Lower leg skin (tissue), 4 donors: ENCODE data around the gene COX6A2. TPM values are rescaled to one million over a fixed set of nuclear protein-coding genes. Genes with fewer than 3 reads are reported as not detected.
"Not testable (repeated sequence)": the region's sequence is repeated elsewhere in the genome, so short reads cannot be mapped to it uniquely, and the experiment has no call there.

ENCODE experiments used
- DNase-seq, 2 donors: peaks; one replicate each; pipeline ENCODE4 v3.0.0-alpha.2; 2019; ENCODE audit warnings: low spot score in 2 of 2
- H3K4me3 ChIP-seq: fragments of 200-600 bp; sonication (generic); 2 replicates; pipeline ENCODE4 v1.5.1; 2017; ENCODE audit warnings: mild to moderate bottlenecking, low read depth; ENCODE audit not compliant: poor library complexity, severe bottlenecking
- POLR2A ChIP-seq, 2 donors: fragments of 450-650 bp; IDR thresholded peaks; one replicate each; pipeline ENCODE4 v1.6.1; 2016 to 2017; ENCODE audit warnings: antibody characterized with exemption in 2 of 2, mild to moderate bottlenecking in 1 of 2, moderate library complexity in 1 of 2
- WGBS, 2 donors: methylation state at CpG; one replicate each; pipeline ENCODE4 v1.1.5; 2018; 5-methylcytosine and 5-hydroxymethylcytosine counted together
- intact Hi-C: fragments of 100-400 bp; cut with DNase I; formaldehyde crosslinking; loops from one replicate; pipeline ENCODE4 v1.15.0; 2023; ENCODE audit warnings: low total_unique reads
- total RNA-seq, 4 donors: library from RNA; depleted of rRNA; stranded (reverse); fragments of >200 nt; gene quantifications; one replicate each; pipeline ENCODE4 v1.1.0, GENCODE V29; 2016
- TF ChIP-seq, protein P1 (sequence below), 3 donors: fragments of 450-650 bp; IDR thresholded peaks; one replicate each; pipeline ENCODE4 v1.5.1; 2016; ENCODE audit warnings: antibody characterized with exemption in 3 of 3, mild to moderate bottlenecking in 3 of 3, moderate library complexity in 2 of 3

Gene COX6A2
- total RNA-seq, 4 donors from 2014 or later, result not detected

DNA sequence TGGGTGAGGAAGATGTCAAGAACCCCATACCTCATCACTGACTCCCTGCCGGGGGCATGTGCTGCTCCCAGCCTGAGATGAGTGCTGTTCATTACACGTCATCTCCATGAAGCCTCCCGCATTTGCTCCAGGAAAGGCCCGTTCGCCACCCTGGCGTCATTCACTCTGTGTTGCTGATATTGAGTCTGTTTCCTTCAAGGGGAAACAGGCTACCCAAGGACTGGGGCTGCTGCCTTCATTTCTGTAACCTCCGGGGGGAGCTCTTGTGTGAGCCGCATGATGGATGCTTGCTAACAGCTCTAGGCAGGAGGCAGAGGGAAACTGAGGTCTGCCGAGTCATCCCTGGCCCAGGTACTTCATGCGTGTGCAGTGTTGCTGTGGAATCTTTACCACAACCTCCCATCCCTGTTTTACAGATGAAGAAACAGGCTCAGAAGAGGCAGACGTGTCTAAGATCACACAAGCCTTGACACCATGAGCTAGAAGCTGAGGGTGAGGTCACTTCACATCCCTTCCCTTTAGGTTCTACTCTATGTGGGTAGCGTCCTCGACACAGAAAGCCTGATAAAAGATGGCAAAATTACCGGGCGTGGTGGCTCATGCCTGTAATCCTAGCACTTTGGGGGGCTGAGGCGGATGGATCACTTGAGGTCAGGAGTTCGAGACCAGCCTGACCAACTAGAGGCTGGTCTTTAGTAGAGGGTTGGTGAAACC, 27.6 kb upstream of the COX6A2 start:
- no peak for DNase-seq
- 65 to 74% methylated on average over 17 of the region's 17 CpGs for WGBS, 2 donors
- intact Hi-C loops, result no loop called here
- TF ChIP-seq, protein P1, sequence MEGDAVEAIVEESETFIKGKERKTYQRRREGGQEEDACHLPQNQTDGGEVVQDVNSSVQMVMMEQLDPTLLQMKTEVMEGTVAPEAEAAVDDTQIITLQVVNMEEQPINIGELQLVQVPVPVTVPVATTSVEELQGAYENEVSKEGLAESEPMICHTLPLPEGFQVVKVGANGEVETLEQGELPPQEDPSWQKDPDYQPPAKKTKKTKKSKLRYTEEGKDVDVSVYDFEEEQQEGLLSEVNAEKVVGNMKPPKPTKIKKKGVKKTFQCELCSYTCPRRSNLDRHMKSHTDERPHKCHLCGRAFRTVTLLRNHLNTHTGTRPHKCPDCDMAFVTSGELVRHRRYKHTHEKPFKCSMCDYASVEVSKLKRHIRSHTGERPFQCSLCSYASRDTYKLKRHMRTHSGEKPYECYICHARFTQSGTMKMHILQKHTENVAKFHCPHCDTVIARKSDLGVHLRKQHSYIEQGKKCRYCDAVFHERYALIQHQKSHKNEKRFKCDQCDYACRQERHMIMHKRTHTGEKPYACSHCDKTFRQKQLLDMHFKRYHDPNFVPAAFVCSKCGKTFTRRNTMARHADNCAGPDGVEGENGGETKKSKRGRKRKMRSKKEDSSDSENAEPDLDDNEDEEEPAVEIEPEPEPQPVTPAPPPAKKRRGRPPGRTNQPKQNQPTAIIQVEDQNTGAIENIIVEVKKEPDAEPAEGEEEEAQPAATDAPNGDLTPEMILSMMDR (IDR thresholded peaks at IDR 0.05), result no peak
- TF ChIP-seq POLR2A (IDR thresholded peaks at IDR 0.05), result no peak
- no peak overlapping the region for H3K4me3 ChIP-seq

DNA sequence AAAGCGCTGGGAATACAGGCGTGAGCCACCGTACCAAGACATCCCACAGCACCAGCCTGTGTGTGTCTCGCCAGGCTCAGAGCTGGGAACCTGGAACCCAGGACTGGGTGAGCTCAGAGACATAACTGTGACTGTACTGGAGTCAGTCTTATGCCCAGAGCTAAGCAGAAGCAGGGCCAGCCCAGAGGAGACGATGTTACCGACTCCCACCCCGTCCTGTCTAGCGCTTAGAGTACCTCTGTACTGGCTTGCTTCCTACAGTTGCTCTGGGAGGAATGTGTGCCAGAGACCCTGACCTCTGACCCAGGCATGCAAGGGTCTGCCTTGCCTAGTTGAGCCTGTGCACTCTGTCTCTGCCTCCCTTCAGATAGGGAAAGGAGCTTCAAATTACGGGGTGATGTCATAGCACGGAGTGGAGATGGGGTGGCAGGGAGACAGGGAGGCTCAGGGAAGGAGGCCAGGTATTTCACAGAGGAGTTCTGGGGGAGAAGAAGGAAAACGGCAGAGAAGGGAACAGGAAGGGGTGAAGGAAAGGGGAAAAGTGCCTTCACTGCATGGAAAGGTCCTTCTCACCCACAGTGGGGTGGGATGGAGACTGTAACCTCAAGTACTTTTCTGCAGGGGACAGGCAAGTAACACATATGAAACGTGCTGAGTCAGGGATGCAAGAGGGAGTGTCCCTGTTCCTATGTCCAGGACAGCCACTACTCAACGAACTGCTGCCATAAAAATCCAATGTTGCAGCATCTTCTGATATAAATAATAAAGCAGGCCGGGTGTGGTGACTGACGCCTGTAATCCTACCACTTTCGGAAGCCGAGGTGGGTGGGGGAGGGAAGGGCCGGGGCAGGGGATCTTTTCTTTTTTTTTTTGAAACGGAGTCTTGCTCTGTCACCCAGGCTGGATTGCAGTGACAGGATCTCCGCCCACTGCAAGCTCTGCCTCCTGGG, 25.4 kb upstream of the COX6A2 start:
- no peak overlapping the region for H3K4me3 ChIP-seq
- intact Hi-C loops, result no loop called here
- WGBS, 2 donors, result 23 to 29% methylated on average over 20 of the region's 20 CpGs
- peak; percentile 80 to 88 for DNase-seq
- TF ChIP-seq, protein P1 (IDR thresholded peaks at IDR 0.05), result no peak
- TF ChIP-seq POLR2A (IDR thresholded peaks at IDR 0.05), result no peak

DNA sequence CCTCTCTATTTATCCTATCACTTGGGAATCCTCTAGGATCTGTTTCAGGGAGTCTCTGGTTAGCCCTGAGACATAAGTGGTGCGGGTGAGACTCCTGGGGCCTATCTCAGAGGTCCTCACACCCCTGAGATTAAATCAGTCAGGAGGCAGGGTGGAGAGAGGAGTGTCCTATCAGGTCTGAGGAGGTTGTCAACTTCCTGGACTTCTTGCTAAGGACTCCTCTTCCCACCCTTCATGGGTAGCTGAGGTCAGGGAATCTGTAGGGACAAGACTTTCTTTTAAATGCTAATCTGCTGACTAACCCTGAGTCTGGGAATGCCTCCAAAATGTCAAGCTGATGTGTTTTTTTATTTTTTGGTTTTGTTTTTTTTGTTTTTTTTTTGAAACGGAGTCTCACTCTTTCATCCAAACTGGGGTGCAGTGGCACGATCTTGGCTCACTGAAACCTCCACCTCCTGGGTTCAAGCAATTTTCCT, 24.5 kb upstream of the COX6A2 start:
- DNase-seq, result peak in 1 of 2 donors; percentile 75
- H3K4me3 ChIP-seq, result no peak overlapping the region
- WGBS, 2 donors, result 20 to 27% methylated on average over 3 of the region's 3 CpGs
- intact Hi-C loops, result no loop called here
- TF ChIP-seq, protein P1 (IDR thresholded peaks at IDR 0.05), result no peak
- no peak for TF ChIP-seq POLR2A (IDR thresholded peaks at IDR 0.05)

DNA sequence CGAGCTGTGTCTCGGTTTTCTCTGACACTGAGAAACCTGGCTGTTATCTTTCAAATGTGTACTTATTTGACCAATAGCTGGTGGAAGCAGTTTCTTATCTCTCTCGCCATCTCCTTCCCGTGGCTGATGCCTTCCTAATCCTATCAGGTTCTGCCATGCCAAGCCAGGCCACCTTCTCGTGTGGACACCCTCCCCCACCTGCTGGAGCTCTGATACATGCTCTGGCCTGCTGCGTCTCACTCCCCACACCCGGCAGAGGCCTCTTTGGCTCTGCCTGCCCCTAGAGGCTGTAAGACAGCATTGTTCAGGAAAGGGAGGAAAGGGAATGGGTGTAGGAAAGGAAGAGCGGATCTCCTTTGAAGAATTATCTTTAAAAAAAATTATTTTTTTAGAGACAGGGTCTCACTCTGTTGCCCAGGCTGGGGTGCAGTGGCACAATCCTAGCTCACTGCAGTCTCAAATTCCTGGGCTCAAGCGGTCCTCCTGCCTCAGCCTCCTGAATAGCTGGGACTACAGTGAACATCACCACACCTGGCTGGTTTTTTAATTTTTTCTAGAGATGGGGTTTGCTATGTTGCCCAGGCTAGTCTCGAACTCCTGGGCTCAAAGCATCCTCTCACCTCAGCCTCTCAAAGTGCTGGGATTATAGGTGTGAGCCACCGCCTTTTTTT, 23.7 kb upstream of the COX6A2 start:
- no peak overlapping the region for H3K4me3 ChIP-seq
- 42 to 43% methylated on average over 11 of the region's 11 CpGs for WGBS, 2 donors
- peak in 1 of 2 donors; percentile 88 for DNase-seq
- intact Hi-C loops, result no loop called here
- TF ChIP-seq, protein P1 (IDR thresholded peaks at IDR 0.05), result peak in 1 of 3 donors; percentile 28
- no peak for TF ChIP-seq POLR2A (IDR thresholded peaks at IDR 0.05)

DNA sequence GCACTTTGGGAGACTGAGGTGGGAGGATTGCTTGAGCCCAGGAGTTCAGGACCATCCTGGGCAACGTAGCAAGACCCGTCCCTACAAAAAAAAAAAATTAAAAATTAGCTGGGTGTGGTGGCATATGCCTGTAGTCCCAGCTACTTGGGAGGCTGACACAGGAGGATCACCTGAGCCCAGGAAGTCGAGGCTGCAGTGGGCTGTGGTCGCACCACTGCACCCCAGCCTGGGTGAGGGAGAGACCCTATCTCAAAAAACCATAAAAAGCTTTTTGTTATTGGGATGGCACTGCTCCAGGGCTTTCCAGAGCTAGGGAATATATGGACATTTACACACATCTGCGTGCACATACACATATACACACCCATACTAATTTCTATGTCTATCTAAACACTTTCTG, 23.0 kb upstream of the COX6A2 start:
- intact Hi-C loops, result no loop called here
- no peak overlapping the region for H3K4me3 ChIP-seq
- DNase-seq, result peak in 1 of 2 donors; percentile 64
- WGBS, 2 donors, result 68 to 73% methylated on average over 5 of the region's 5 CpGs
- TF ChIP-seq, protein P1 (IDR thresholded peaks at IDR 0.05), result no peak
- TF ChIP-seq POLR2A (IDR thresholded peaks at IDR 0.05), result no peak

DNA sequence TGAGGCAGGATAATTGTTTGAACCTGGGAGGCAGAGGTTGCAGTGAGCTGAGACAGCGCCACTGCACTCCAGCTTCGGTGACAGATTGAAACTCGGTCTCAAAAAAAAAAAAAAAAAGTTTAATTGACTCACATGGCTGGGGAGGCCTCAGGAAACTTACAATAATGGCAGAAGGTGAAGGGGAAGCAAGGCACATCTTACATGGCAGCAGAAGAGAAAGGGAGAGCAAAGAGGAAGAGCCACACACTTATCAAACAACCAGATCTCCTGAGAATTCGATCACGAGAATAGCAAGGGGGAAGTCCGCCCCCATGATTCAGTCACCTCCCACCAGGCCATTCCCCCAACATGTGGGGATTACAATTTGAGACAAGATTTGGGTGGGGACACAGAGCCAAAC, 17.8 kb upstream of the COX6A2 start:
- not testable (repeated sequence) for H3K4me3 ChIP-seq, DNase-seq
- 68 to 82% methylated on average over 6 of the region's 6 CpGs for WGBS, 2 donors
- intact Hi-C loops, result loop anchor here (10.0 kb wide), 3 partner anchors 61 to 461 kb away; partner anchors contain the start of gene HSD3B7
